Measurements from ENCODE around the gene MRPL16.

The MRPL16 gene

GRCh38 chr11:59782080-59782479, 28.5 kb downstream of the MRPL16 start:
- Histone ChIP-seq H3K9ac (ENCODE audit: low read length) (no peak overlapping the region), H3K9me2 (replicated peaks; ENCODE audit: insufficient read depth, low read length) (no peaks in the 10 kb centered on the region), H3K9me3 (ENCODE audit: insufficient read depth, low read length) (no peaks in the 10 kb centered on the region), H4K20me1 (ENCODE audit: low read depth, low read length) (no peaks in the 10 kb centered on the region), H3F3A (ENCODE audit: insufficient read depth) (no peaks in the 10 kb centered on the region), H3K4me3 (ENCODE audit: insufficient read depth, low read length, poor library complexity, severe bottlenecking) (no peak overlapping the region), H3K4me2 (ENCODE audit: low read depth, low read length, poor library complexity, severe bottlenecking) (no peak overlapping the region), H3K27me3 (ENCODE audit: low read length) (no peaks in the 10 kb centered on the region), H3K79me2 (ENCODE audit: insufficient read depth, low read length) (no peaks in the 10 kb centered on the region), H2AFZ (ENCODE audit: low read depth, low read length, severe bottlenecking) (no peak overlapping the region), H3K36me3 (ENCODE audit: low read length) (no peaks in the 10 kb centered on the region), H3K27ac (ENCODE audit: low read depth, low read length) (no peak overlapping the region)
- TF ChIP-seq EZH2phosphoT487 (conservative IDR thresholded peaks at IDR 0.05; ENCODE audit: low read length) (no peak), CTCF (IDR thresholded peaks at IDR 0.05; ENCODE audit: insufficient read depth, low read length, poor library complexity, severe bottlenecking) (no peak)

- no peak for TF ChIP-seq CTCF (IDR thresholded peaks at IDR 0.05; ENCODE audit: insufficient read depth, low read length, poor library complexity, severe bottlenecking)
- no peak for TF ChIP-seq EZH2phosphoT487 (conservative IDR thresholded peaks at IDR 0.05; ENCODE audit: low read length)
- Histone ChIP-seq H3K27me3 (ENCODE audit: low read length) (no peaks in the 10 kb centered on the region), H3K4me2 (ENCODE audit: low read depth, low read length, poor library complexity, severe bottlenecking) (no peak overlapping the region), H3K9me2 (replicated peaks; ENCODE audit: insufficient read depth, low read length) (no peaks in the 10 kb centered on the region), H3K36me3 (ENCODE audit: low read length) (no peaks in the 10 kb centered on the region), H3K9ac (ENCODE audit: low read length) (no peak overlapping the region), H3K9me3 (ENCODE audit: insufficient read depth, low read length) (no peaks in the 10 kb centered on the region), H3F3A (ENCODE audit: insufficient read depth) (no peaks in the 10 kb centered on the region), H2AFZ (ENCODE audit: low read depth, low read length, severe bottlenecking) (no peak overlapping the region), H3K79me2 (ENCODE audit: insufficient read depth, low read length) (no peaks in the 10 kb centered on the region), H4K20me1 (ENCODE audit: low read depth, low read length) (no peaks in the 10 kb centered on the region), H3K4me3 (ENCODE audit: insufficient read depth, low read length, poor library complexity, severe bottlenecking) (no peak overlapping the region), H3K27ac (ENCODE audit: low read depth, low read length) (no peak overlapping the region)
Measured at GRCh38 chr11:59779487-59779886, 31.1 kb downstream of the MRPL16 start.

GRCh38 chr11:59778122-59778521, 32.5 kb downstream of the MRPL16 start:
- Histone ChIP-seq H3F3A (ENCODE audit: insufficient read depth) (no peaks in the 10 kb centered on the region), H3K9me2 (replicated peaks; ENCODE audit: insufficient read depth, low read length) (no peaks in the 10 kb centered on the region), H3K27me3 (ENCODE audit: low read length) (no peaks in the 10 kb centered on the region), H3K4me2 (ENCODE audit: low read depth, low read length, poor library complexity, severe bottlenecking) (no peak overlapping the region), H2AFZ (ENCODE audit: low read depth, low read length, severe bottlenecking) (no peak overlapping the region), H3K4me3 (ENCODE audit: insufficient read depth, low read length, poor library complexity, severe bottlenecking) (no peak overlapping the region), H3K9ac (ENCODE audit: low read length) (no peak overlapping the region), H4K20me1 (ENCODE audit: low read depth, low read length) (no peaks in the 10 kb centered on the region), H3K79me2 (ENCODE audit: insufficient read depth, low read length) (no peaks in the 10 kb centered on the region), H3K27ac (ENCODE audit: low read depth, low read length) (no peak overlapping the region), H3K9me3 (ENCODE audit: insufficient read depth, low read length) (no peaks in the 10 kb centered on the region), H3K36me3 (ENCODE audit: low read length) (no peaks in the 10 kb centered on the region)
- TF ChIP-seq CTCF (IDR thresholded peaks at IDR 0.05; ENCODE audit: insufficient read depth, low read length, poor library complexity, severe bottlenecking) (no peak), EZH2phosphoT487 (conservative IDR thresholded peaks at IDR 0.05; ENCODE audit: low read length) (no peak)
